Breast epithelium (tissue), 4 donors: ENCODE measurements around the gene TOP3B. TPM values are rescaled to one million over a fixed set of nuclear protein-coding genes. Genes with fewer than 3 reads are reported as not detected.

Source experiments
- DNase-seq, 2 donors: peaks; one replicate each; pipeline ENCODE4 v3.0.0-alpha.2; 2019; ENCODE audit warnings: low spot score in 2 of 2
- H3K27ac ChIP-seq, 2 donors: fragments of 200-600 bp; sonication (generic) in 1 of 2; one replicate each; pipeline ENCODE4 v1.5.1; 2016 to 2019; ENCODE audit warnings: mild to moderate bottlenecking in 1 of 2
- H3K27me3 ChIP-seq, 2 donors: fragments of 200-600 bp; sonication (generic) in 1 of 2; one replicate each; pipeline versions ENCODE4 v1.5.1 to v1.6.0; 2017 to 2019; ENCODE audit warnings: control low read depth in 1 of 2, mild to moderate bottlenecking in 1 of 2
- H3K36me3 ChIP-seq: fragments of 200-600 bp; one replicate; pipeline ENCODE4 v1.5.1; 2019
- H3K4me1 ChIP-seq, 2 donors: fragments of 200-600 bp; sonication (generic); one replicate each; pipeline ENCODE4 v1.5.1; 2016 to 2019; ENCODE audit warnings: control low read depth in 1 of 2
- H3K4me3 ChIP-seq, 3 donors: fragments of 200-600 bp; sonication (generic); 1 replicate in 2 of 3; 2 replicates in 1 of 3; pipeline ENCODE4 v1.5.1; 2016 to 2019; ENCODE audit warnings: mild to moderate bottlenecking in 3 of 3, moderate library complexity in 2 of 3
- H3K9me3 ChIP-seq, 2 donors: fragments of 200-600 bp; sonication (generic) in 1 of 2; one replicate each; pipeline ENCODE4 v1.5.1; 2016 to 2019; ENCODE audit warnings: control low read depth in 1 of 2
- POLR2A ChIP-seq: fragments of 450-650 bp; IDR thresholded peaks from one replicate; pipeline ENCODE4 v1.6.1; 2016; ENCODE audit warnings: antibody characterized with exemption, mild to moderate bottlenecking, moderate library complexity
- POLR2AphosphoS5 ChIP-seq, 3 donors: sonication (generic); formaldehyde crosslinking; IDR thresholded peaks; one replicate each; pipeline ENCODE4 v1.6.1; 2017; ENCODE audit warnings: antibody characterized with exemption in 3 of 3
- intact Hi-C: fragments of 100-400 bp; cut with DNase I; formaldehyde crosslinking; loops from one replicate; pipeline ENCODE4 v1.15.1; 2023; ENCODE audit warnings: low total_unique reads
- total RNA-seq, 3 donors: library from RNA; depleted of rRNA; stranded (reverse); fragments of >200 nt; gene quantifications; one replicate each; pipeline ENCODE4 v1.1.0, GENCODE V29; 2016
- TF ChIP-seq, protein P1 (sequence below), 3 donors: fragments of 450-650 bp; IDR thresholded peaks; one replicate each; pipeline ENCODE4 v1.5.1; 2016 to 2017; ENCODE audit warnings: antibody characterized with exemption in 3 of 3, mild to moderate bottlenecking in 3 of 3, moderate library complexity in 3 of 3

Gene TOP3B
- total RNA-seq, 3 donors from 2014 or later = 20.2 to 34.8 (median 33.1) TPM

- Histone ChIP-seq H3K27ac (peak overlapping the region; percentile 80 to 91), H3K4me1 (peaks cover 6% of the 10 kb centered on the region in 2 donors), H3K4me3 (peak overlapping the region; percentile 81 to 99 (median 99)), H3K9me3 (no peaks in the 10 kb centered on the region), H3K36me3 (no peaks in the 10 kb centered on the region), H3K27me3 (no peaks in the 10 kb centered on the region)
- TF ChIP-seq POLR2A = no peak
- TF ChIP-seq POLR2AphosphoS5 (IDR thresholded peaks at IDR 0.05) = no peak
- TF ChIP-seq, protein P1, sequence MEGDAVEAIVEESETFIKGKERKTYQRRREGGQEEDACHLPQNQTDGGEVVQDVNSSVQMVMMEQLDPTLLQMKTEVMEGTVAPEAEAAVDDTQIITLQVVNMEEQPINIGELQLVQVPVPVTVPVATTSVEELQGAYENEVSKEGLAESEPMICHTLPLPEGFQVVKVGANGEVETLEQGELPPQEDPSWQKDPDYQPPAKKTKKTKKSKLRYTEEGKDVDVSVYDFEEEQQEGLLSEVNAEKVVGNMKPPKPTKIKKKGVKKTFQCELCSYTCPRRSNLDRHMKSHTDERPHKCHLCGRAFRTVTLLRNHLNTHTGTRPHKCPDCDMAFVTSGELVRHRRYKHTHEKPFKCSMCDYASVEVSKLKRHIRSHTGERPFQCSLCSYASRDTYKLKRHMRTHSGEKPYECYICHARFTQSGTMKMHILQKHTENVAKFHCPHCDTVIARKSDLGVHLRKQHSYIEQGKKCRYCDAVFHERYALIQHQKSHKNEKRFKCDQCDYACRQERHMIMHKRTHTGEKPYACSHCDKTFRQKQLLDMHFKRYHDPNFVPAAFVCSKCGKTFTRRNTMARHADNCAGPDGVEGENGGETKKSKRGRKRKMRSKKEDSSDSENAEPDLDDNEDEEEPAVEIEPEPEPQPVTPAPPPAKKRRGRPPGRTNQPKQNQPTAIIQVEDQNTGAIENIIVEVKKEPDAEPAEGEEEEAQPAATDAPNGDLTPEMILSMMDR (IDR thresholded peaks at IDR 0.05) = no peak
- intact Hi-C loops = no loop called here
- DNase-seq = no peak
These were observed 713 bp downstream of the TOP3B start for GRCh38 chr22:21981874-21982273.

DNA sequence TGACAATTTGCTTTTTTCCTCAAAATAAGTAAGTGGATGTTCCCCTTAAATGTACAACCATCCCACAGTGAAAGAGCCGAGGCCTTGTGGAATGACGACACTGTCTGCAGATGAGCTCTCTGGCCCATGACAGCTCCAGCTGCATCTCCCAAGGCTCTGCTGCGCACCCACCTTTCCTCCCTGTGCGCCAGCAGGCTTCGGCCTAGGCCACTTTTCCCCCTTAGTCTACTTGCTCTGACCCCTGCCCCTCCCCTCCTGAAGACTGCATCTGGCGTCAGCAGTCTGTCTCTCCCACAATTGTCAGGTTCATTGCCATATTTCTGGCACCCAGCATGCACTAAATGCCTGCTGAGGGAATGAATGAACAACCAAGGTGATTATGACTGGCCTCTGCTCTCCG lies 2.0 kb downstream of the TOP3B start:
- Histone ChIP-seq H3K27me3 (no peaks in the 10 kb centered on the region), H3K27ac (no peak overlapping the region), H3K9me3 (no peaks in the 10 kb centered on the region), H3K36me3 (no peaks in the 10 kb centered on the region), H3K4me1 (peaks cover 6% of the 10 kb centered on the region in 2 donors), H3K4me3 (no peak overlapping the region)
- no peak for TF ChIP-seq POLR2A
- TF ChIP-seq, protein P1 (IDR thresholded peaks at IDR 0.05) = no peak
- TF ChIP-seq POLR2AphosphoS5 (IDR thresholded peaks at IDR 0.05) = no peak
- intact Hi-C loops = no loop called here
- DNase-seq = no peak

DNA sequence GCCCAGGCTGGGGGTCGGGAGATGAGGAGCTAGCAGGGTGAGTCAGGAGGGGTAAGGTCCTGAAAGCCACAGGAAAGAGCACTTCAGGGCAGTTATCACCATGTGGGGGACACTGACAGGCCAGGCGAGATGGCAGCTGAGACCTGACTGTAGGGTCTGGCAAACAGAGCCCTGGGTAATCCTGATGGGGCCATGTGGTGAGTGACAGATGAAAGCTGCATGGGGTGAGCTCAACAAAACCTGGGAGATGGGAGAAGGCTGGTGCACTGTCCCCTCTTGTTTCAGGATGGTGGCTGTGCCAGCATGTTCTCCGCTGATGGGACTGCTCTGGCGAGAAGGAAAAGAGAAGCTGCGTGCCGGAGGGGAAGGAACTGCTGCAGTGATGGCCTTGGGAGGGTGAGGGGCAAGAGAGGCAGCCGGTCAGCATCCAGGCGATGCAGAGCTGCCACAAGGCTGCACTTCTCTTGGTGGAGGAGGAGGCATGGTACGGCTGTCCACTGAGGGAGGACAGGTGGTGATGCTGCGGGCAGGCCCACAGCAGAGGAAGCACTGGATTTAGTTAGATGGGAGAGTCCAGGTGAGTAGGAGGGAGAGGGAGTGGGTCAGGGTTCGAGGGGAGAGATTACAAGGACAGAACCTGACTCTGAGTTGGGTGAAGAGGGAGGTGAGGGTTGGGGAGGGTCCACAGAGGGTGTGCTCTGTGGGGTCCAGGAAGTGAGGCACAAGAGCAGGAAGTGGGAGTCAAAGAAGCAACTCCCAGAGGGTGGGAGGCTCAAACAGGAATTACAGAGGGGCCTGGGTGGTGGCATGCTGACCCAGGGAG lies 3.8 kb downstream of the TOP3B start:
- Histone ChIP-seq H3K4me1 (peaks cover 6% of the 10 kb centered on the region in 2 donors), H3K4me3 (no peak overlapping the region), H3K9me3 (no peaks in the 10 kb centered on the region), H3K36me3 (no peaks in the 10 kb centered on the region), H3K27me3 (no peaks in the 10 kb centered on the region), H3K27ac (no peak overlapping the region)
- no peak for DNase-seq
- TF ChIP-seq POLR2A = no peak
- TF ChIP-seq POLR2AphosphoS5 (IDR thresholded peaks at IDR 0.05) = no peak
- TF ChIP-seq, protein P1 (IDR thresholded peaks at IDR 0.05) = no peak
- intact Hi-C loops = no loop called here

- Histone ChIP-seq H3K4me3 (no peak overlapping the region), H3K27ac (no peak overlapping the region), H3K4me1 (peaks cover 6% of the 10 kb centered on the region in 2 donors), H3K9me3 (no peaks in the 10 kb centered on the region), H3K27me3 (no peaks in the 10 kb centered on the region), H3K36me3 (no peaks in the 10 kb centered on the region)
- TF ChIP-seq POLR2A (no peak), POLR2AphosphoS5 (IDR thresholded peaks at IDR 0.05) (no peak)
- TF ChIP-seq, protein P1 (IDR thresholded peaks at IDR 0.05) = no peak
- intact Hi-C loops = no loop called here
- no peak for DNase-seq
These were observed 4.8 kb downstream of the TOP3B start for GRCh38 chr22:21977814-21978213.

DNA sequence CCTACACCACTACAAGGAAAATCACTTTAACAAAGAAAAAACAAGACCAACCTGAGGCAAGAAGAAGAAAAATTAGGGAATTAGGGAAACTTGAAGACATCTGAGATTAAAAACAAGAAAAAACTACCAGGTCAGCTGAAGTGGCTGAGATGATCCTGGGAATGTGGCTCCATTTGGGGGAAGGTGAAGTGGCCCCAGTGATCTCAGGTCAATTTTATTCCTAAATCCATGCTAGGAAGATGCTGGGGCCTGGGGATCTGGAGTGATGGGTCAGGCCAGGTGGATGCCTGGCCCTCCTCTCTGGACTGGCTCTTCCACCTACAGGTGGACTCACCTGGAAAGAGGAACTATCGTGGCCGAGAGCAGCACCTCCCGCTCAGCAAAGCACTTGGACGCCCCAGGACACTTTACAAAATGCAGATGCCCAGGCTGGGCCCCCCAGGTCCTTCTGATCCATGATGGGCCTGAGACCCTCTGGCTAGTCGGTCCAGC lies 6.7 kb downstream of the TOP3B start:
- Histone ChIP-seq H3K36me3 (peaks cover 6% of the 10 kb centered on the region), H3K27me3 (no peaks in the 10 kb centered on the region), H3K4me3 (no peak overlapping the region), H3K4me1 (no peaks in the 10 kb centered on the region), H3K9me3 (no peaks in the 10 kb centered on the region), H3K27ac (no peak overlapping the region)
- TF ChIP-seq POLR2A (no peak), POLR2AphosphoS5 (IDR thresholded peaks at IDR 0.05) (no peak)
- TF ChIP-seq, protein P1 (IDR thresholded peaks at IDR 0.05) = no peak
- intact Hi-C loops = no loop called here
- no peak for DNase-seq
